OCI-LY1 (cell line): ENCODE measurements around the gene AHSG.

ENCODE experiments used
- CTCF ChIP-seq: fragments of 200-600 bp; sonication (generic), shearing (Covaris generic); IDR thresholded peaks from 2 replicates; pipeline ENCODE4 v1.5.1; 2017; ENCODE audit warnings: mild to moderate bottlenecking, antibody characterized with exemption, low read length, moderate library complexity, mixed read lengths
- EZH2 ChIP-seq: fragments of 200-600 bp; sonication (generic), shearing (Covaris generic); IDR thresholded peaks from 2 replicates; pipeline ENCODE4 v1.8.0; 2017; ENCODE audit warnings: borderline replicate concordance, mixed run types, mild to moderate bottlenecking, antibody characterized with exemption, low read length, moderate library complexity, mixed read lengths

DNA sequence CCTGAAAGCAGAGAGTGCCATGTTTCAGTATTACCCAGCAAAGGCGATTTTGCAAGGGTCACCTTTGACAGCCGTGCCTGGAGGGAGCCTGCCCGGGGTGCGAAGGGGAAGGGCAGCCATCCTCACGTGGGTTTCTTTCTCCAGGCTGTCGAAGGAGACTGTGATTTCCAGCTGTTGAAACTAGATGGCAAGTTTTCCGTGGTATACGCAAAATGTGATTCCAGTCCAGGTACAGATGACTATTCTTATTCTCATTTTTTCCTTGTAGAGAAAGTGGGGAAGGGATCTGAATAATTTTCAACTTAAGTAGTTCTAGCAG lies 3.4 kb downstream of the AHSG start:
- no peak for TF ChIP-seq CTCF
- TF ChIP-seq EZH2, result no peak
